Esophagus muscularis mucosa (tissue), 4 donors: Measurements from ENCODE around the gene RMDN3. TPM values are rescaled to one million over a fixed set of nuclear protein-coding genes. Genes with fewer than 3 reads are reported as not detected.

ENCODE experiments used
- DNase-seq: peaks from one replicate; pipeline ENCODE4 v3.0.0-alpha.2; 2017; ENCODE audit errors: extremely low spot score
- H3K27ac ChIP-seq, 4 donors: fragments of 200-600 bp; sonication (generic); replicated peaks in 1 of 4; 1 replicate in 3 of 4; 2 replicates in 1 of 4; pipeline ENCODE4 v1.5.1; 2016 to 2019; ENCODE audit warnings: mild to moderate bottlenecking in 1 of 4
- H3K27me3 ChIP-seq, 4 donors: fragments of 200-600 bp; sonication (generic); one replicate each; pipeline versions ENCODE4 v1.5.1 to v1.6.0; 2016 to 2019
- H3K36me3 ChIP-seq, 4 donors: fragments of 200-600 bp; sonication (generic); one replicate each; pipeline ENCODE4 v1.5.1; 2016 to 2019
- H3K4me1 ChIP-seq, 4 donors: fragments of 200-600 bp; sonication (generic); one replicate each; pipeline ENCODE4 v1.5.1; 2016 to 2019
- H3K4me3 ChIP-seq, 4 donors: fragments of 200-600 bp; sonication (generic); 1 replicate in 2 of 4; 2 replicates in 2 of 4; pipeline ENCODE4 v1.5.1; 2016 to 2019; ENCODE audit warnings: mild to moderate bottlenecking in 4 of 4, moderate library complexity in 1 of 4
- H3K9me3 ChIP-seq, 4 donors: fragments of 200-600 bp; sonication (generic); 1 replicate in 3 of 4; 2 replicates in 1 of 4; pipeline ENCODE4 v1.5.1; 2016 to 2019
- EP300 ChIP-seq: sonication (generic); formaldehyde crosslinking; IDR thresholded peaks from one replicate; pipeline ENCODE4 v1.6.1; 2017; ENCODE audit warnings: antibody characterized with exemption
- POLR2A ChIP-seq: fragments of 450-650 bp; IDR thresholded peaks from one replicate; pipeline ENCODE4 v1.6.1; 2017; ENCODE audit warnings: antibody characterized with exemption, moderate library complexity, mild to moderate bottlenecking, low read depth
- POLR2AphosphoS5 ChIP-seq, 2 donors: sonication (generic); formaldehyde crosslinking; IDR thresholded peaks; one replicate each; pipeline ENCODE4 v1.6.1; 2017; ENCODE audit warnings: antibody characterized with exemption in 2 of 2
- WGBS: methylation state at CpG from one replicate; pipeline ENCODE4 v1.1.5; 2018; 5-methylcytosine and 5-hydroxymethylcytosine counted together
- intact Hi-C: fragments of 100-400 bp; cut with DNase I; formaldehyde crosslinking; loops from one replicate; pipeline ENCODE4 v1.15.1; 2023
- total RNA-seq, 4 donors: library from RNA; depleted of rRNA; stranded (reverse); fragments of >200 nt; gene quantifications; one replicate each; pipeline versions ENCODE4 v1.1.0 to v1.2.1, GENCODE V29; 2016
- TF ChIP-seq, protein P1 (sequence below), 3 experiments: fragments of 200-600 bp in 2 of 3; fragments of 450-650 bp in 1 of 3; sonication (generic) in 2 of 3; IDR thresholded peaks; one replicate each; pipeline ENCODE4 v1.5.1; 2017 to 2019; ENCODE audit warnings: antibody characterized with exemption in 3 of 3, mild to moderate bottlenecking in 2 of 3, moderate library complexity in 1 of 3

Gene RMDN3
- total RNA-seq, 4 donors from 2014 or later = 29.5 to 34.9 (median 31.5) TPM

DNA sequence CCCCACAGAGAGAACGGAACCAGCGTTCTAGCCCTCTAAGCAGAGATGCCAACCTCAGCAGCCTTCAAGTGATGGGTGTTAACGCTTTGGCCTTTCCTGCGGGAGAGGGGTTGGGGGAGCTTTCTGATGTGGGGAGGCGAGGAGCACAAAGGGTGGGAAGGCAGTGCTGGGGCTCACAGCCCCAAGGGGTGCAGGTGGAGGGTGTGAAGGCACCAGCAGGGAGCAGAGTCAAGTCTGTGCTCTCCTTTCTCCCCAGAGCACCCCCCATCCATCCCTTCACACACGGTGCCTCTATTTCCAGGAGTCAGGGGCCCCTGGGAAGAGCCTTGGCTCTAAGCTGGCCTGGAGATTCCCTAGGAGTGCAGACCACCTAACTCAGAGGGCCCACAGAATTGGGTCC, 18.8 kb upstream of the RMDN3 start:
- TF ChIP-seq POLR2AphosphoS5 (IDR thresholded peaks at IDR 0.05) (no peak), EP300 (no peak), POLR2A (no peak)
- TF ChIP-seq, protein P1, sequence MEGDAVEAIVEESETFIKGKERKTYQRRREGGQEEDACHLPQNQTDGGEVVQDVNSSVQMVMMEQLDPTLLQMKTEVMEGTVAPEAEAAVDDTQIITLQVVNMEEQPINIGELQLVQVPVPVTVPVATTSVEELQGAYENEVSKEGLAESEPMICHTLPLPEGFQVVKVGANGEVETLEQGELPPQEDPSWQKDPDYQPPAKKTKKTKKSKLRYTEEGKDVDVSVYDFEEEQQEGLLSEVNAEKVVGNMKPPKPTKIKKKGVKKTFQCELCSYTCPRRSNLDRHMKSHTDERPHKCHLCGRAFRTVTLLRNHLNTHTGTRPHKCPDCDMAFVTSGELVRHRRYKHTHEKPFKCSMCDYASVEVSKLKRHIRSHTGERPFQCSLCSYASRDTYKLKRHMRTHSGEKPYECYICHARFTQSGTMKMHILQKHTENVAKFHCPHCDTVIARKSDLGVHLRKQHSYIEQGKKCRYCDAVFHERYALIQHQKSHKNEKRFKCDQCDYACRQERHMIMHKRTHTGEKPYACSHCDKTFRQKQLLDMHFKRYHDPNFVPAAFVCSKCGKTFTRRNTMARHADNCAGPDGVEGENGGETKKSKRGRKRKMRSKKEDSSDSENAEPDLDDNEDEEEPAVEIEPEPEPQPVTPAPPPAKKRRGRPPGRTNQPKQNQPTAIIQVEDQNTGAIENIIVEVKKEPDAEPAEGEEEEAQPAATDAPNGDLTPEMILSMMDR (IDR thresholded peaks at IDR 0.05) = no peak
- H3K27ac ChIP-seq = no peak overlapping the region
- intact Hi-C loops = no loop called here

DNA sequence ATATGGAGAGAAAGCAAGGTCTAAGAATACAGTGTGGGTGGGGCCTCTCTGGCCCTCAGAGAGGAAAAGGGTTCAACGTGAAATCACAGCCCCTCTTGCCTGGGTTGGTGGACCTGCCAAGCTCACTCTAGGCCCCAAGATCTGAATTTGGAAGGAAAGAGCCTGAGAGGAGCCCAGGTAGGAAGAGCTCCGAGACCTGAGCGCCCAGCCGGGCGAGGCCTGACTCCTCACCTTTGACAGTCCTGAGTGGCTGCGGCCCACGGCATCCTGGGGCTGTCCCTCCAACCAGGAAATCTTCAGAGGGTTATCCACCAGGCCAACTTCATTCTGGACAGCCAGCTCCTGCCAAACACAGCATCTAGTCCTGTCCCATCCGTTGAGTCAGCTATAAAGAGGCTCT, 18.4 kb upstream of the RMDN3 start:
- Histone ChIP-seq H3K27ac (no peak overlapping the region), H3K36me3 (peaks cover 65 to 97% (median 93%) of the 10 kb centered on the region in 4 donors), H3K4me1 (peaks cover 0 to 21% (median 21%) of the 10 kb centered on the region in 4 donors), H3K9me3 (no peaks in the 10 kb centered on the region), H3K4me3 (no peak overlapping the region), H3K27me3 (no peaks in the 10 kb centered on the region)
- WGBS = 90% methylated on average over 8 of the region's 8 CpGs
- TF ChIP-seq, protein P1 (IDR thresholded peaks at IDR 0.05) = no peak
- TF ChIP-seq EP300 (no peak), POLR2AphosphoS5 (IDR thresholded peaks at IDR 0.05) (no peak), POLR2A (no peak)
- intact Hi-C loops = no loop called here
- DNase-seq = no peak

More for the DNA sequence above, 18.8 kb upstream of the RMDN3 start:
- Histone ChIP-seq H3K27me3 (no peaks in the 10 kb centered on the region), H3K4me3 (no peak overlapping the region), H3K36me3 (peaks cover 69 to 97% (median 93%) of the 10 kb centered on the region in 4 donors), H3K9me3 (no peaks in the 10 kb centered on the region), H3K4me1 (peaks cover 0 to 18% (median 17%) of the 10 kb centered on the region in 4 donors)
- 100% methylated on average over 6 of the region's 6 CpGs for WGBS
- no peak for DNase-seq

- H3K4me3 ChIP-seq = no peak overlapping the region
- H3K36me3 ChIP-seq = peaks cover 56 to 97% (median 92%) of the 10 kb centered on the region in 4 donors
- peaks cover 0 to 27% (median 23%) of the 10 kb centered on the region in 4 donors for H3K4me1 ChIP-seq
- H3K27me3 ChIP-seq = no peaks in the 10 kb centered on the region
- DNase-seq = no peak
- no peak overlapping the region for H3K27ac ChIP-seq
- WGBS = 80% methylated on average over 12 of the region's 13 CpGs
- TF ChIP-seq POLR2AphosphoS5 (IDR thresholded peaks at IDR 0.05) (no peak), EP300 (no peak), POLR2A (no peak)
- TF ChIP-seq, protein P1 (IDR thresholded peaks at IDR 0.05) = no peak
- H3K9me3 ChIP-seq = no peaks in the 10 kb centered on the region
- intact Hi-C loops = no loop called here
Observed at GRCh38 chr15:40772014-40772413, 17.0 kb upstream of the RMDN3 start.

DNA sequence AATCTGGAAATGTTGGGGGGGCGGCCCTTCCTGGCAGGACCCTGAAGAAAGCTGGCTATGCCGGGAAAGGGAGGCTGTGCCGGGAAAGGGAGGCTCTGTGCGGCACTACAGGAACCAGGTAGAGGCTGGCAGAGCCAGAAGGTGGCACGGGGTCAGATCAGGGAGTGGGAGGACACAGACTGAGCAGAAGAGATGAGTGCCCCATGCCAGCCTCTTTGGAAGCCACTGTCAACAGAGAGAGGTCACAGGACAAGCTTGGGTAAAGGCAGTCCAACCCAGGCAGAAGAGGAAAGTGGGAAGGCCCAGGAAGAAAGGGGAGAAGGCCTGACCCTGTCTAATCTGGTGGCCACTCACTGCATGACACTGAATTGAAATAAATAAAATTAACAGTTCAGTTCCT, 16.2 kb upstream of the RMDN3 start:
- intact Hi-C loops = no loop called here
- Histone ChIP-seq H3K4me1 (peaks cover 0 to 27% (median 23%) of the 10 kb centered on the region in 4 donors), H3K9me3 (no peaks in the 10 kb centered on the region), H3K27me3 (no peaks in the 10 kb centered on the region), H3K4me3 (no peak overlapping the region), H3K36me3 (peaks cover 49 to 90% (median 86%) of the 10 kb centered on the region in 4 donors), H3K27ac (no peak overlapping the region)
- DNase-seq = no peak
- TF ChIP-seq POLR2AphosphoS5 (IDR thresholded peaks at IDR 0.05) = no peak
- TF ChIP-seq, protein P1 (IDR thresholded peaks at IDR 0.05) = no peak
- no peak for TF ChIP-seq POLR2A
- TF ChIP-seq EP300 = no peak
- 93% methylated on average over 5 of the region's 5 CpGs for WGBS

DNA sequence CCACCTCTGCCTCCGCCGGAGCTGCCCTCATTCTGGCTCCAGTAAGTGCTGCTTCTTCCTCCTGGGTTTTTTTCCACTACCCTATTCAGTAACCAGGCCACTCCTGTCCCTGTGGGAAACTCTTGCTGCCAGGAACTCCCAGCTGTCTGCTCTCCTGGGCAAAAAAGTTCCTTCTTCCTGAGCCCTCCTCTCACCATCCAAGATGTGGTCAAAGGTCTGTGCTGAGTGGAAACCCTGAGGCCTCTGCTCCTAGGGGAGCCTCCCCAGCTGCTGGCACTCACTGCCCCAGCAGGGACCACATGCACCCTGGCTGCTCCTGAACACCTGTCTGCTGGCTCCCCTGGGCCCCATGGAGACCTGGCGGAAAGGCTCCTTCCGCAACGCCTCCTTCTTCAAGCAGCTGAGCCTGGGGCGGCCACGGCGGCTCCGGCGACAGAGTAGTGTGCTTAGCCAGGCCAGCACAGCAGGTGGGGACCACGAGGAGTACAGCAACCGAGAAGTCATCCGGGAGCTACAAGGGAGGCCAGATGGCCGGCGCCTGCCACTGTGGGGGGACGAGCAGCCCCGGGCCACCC, 15.2 kb upstream of the RMDN3 start:
- Histone ChIP-seq H3K9me3 (no peaks in the 10 kb centered on the region), H3K27ac (peak overlapping the region in 2 of 4 donors; percentile 42 to 63), H3K36me3 (peaks cover 39 to 80% (median 76%) of the 10 kb centered on the region in 4 donors), H3K27me3 (no peaks in the 10 kb centered on the region), H3K4me1 (peaks cover 0 to 36% (median 31%) of the 10 kb centered on the region in 4 donors), H3K4me3 (no peak overlapping the region)
- intact Hi-C loops = no loop called here
- WGBS = 93% methylated on average over 6 of the region's 17 CpGs
- TF ChIP-seq, protein P1 (IDR thresholded peaks at IDR 0.05) = no peak
- TF ChIP-seq POLR2A = no peak
- TF ChIP-seq EP300 = no peak
- TF ChIP-seq POLR2AphosphoS5 (IDR thresholded peaks at IDR 0.05) = no peak
- DNase-seq = no peak
